Adrenal gland (tissue), 12 donors: ENCODE results near the gene MRPS34. TPM values are rescaled to one million over a fixed set of nuclear protein-coding genes. Genes with fewer than 3 reads are reported as not detected.

Experiments
- DNase-seq, 7 donors: peaks; one replicate each; pipeline ENCODE4 v3.0.0-alpha.2; 2019 to 2020
- H3K27ac ChIP-seq, 5 donors: fragments of 200-600 bp; sonication (generic) in 4 of 5; 1 replicate in 3 of 5; 2 replicates in 2 of 5; pipeline versions ENCODE4 v1.5.1 to v1.8.0; 2016 to 2020; ENCODE audit warnings: mild to moderate bottlenecking in 1 of 5
- H3K27me3 ChIP-seq: fragments of 200-600 bp; 2 replicates; pipeline ENCODE4 v1.8.0; 2021
- H3K36me3 ChIP-seq, 2 donors: fragments of 200-600 bp; replicated peaks in 1 of 2; 1 replicate in 1 of 2; 2 replicates in 1 of 2; pipeline versions ENCODE4 v1.5.1 to v1.8.0; 2018 to 2022
- H3K4me1 ChIP-seq, 2 donors: fragments of 200-600 bp; replicated peaks in 1 of 2; 1 replicate in 1 of 2; 2 replicates in 1 of 2; pipeline versions ENCODE4 v1.5.1 to v1.8.0; 2018 to 2021
- H3K4me3 ChIP-seq, 4 donors: fragments of 200-600 bp; sonication (generic) in 3 of 4; one replicate each; pipeline ENCODE4 v1.5.1; 2016 to 2018
- H3K9me3 ChIP-seq, 3 donors: fragments of 200-600 bp; sonication (generic) in 1 of 3; replicated peaks in 1 of 3; 1 replicate in 2 of 3; 2 replicates in 1 of 3; pipeline versions ENCODE4 v1.5.1 to v1.8.0; 2016 to 2021
- POLR2A ChIP-seq, 2 donors: fragments of 450-650 bp; IDR thresholded peaks; one replicate each; pipeline ENCODE4 v1.6.1; 2017; ENCODE audit warnings: antibody characterized with exemption in 2 of 2, mild to moderate bottlenecking in 2 of 2, moderate library complexity in 1 of 2
- WGBS, 4 donors: extraction: QIAGEN DNeasy Blood & Tissue Kit in 2 of 4; methylation state at CpG; one replicate each; pipeline versions ENCODE4 v1.1.5 to v1.1.7; 2013 to 2017; 5-methylcytosine and 5-hydroxymethylcytosine counted together
- intact Hi-C, 2 donors: fragments of 100-400 bp; cut with DNase I; formaldehyde crosslinking; loops; one replicate each; pipeline versions ENCODE4 v1.14.1 to v1.15.0; 2022 to 2023
- polyA plus RNA-seq, 3 donors: library from polyadenylated mRNA; stranded (reverse); fragments of 200-250 nt in 2 of 3; fragments of 350-450 nt in 1 of 3; fragmentation: Illumina TruSeq in 1 of 3; extraction: RNeasy Lipid Tissue Mini Kit (QIAGEN cat#74804) in 1 of 3; gene quantifications; one replicate each; pipeline ENCODE4 v1.2.3, GENCODE V29; 2013 to 2014
- total RNA-seq, 9 donors: library from RNA; depleted of rRNA in 4 of 9; stranded (reverse); fragments of >200 nt in 4 of 9; fragments of 120-200 nt in 1 of 9; fragmentation: NEBNext Ultra II Directional in 1 of 9; extraction: Animal tissue kit (Norgen Biotek cat#: 25700) in 1 of 9; gene quantifications; one replicate each; pipeline versions ENCODE4 v1.1.0 to v1.2.4, GENCODE V29; 2013 to 2023
- TF ChIP-seq, protein P1 (sequence below), 6 experiments: fragments of 450-650 bp in 4 of 6; fragments of 200-600 bp in 2 of 6; sonication (generic) in 1 of 6; IDR thresholded peaks; 1 replicate in 5 of 6; 2 replicates in 1 of 6; pipeline versions ENCODE4 v1.5.1 to v1.8.0; 2016 to 2021; ENCODE audit warnings: antibody characterized with exemption in 6 of 6, mild to moderate bottlenecking in 2 of 6, moderate library complexity in 1 of 6
- donor health status: healthy with polysubstance abuse.
- donor health status: Bipolar disorder and iron deficiency.
- donor health status: DM: yes; HTN: yes; CAD: no.
- donor health status: DM: no; HTN: no; CAD: no.
- donor health status: DM: no; HTN: no; CAD: no.
- donor health status: DM: yes; HTN: yes; CAD: no.

MRPS34 gene
- total and polyA plus RNA-seq, 12 donors: 84.3 to 226 (median 141) TPM

DNA sequence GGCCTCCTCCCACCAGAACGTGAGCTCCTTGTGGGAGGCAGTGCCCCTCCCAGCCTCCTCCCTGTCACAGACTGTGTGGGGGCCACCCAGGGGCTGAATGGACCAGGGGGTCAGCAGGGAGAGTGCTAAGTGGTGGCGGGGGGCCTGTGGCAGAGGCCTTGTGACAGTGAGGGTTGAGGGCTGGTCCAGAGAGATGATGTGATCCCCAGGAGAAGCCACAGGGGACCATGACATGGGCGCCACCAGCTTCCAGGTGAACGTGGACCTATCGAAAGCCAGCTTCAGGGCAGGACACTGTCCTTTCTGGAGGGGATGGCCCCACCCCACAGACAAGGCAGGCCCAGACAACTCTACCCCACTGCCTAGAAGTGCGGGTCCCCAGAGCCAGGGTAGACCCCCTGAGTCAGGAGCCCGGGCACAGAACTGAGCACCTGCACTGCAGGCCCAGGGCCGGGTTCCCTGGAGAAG is 6.3 kb upstream of the MRPS34 start:
- Histone ChIP-seq H3K4me1 (peaks cover 30 to 33% of the 10 kb centered on the region in 2 donors), H3K36me3 (peaks cover 0 to 44% of the 10 kb centered on the region in 2 donors), H3K9me3 (no peaks in the 10 kb centered on the region), H3K27ac (peak overlapping the region in 4 of 5 donors; percentile 70 to 95 (median 84)), H3K4me3 (no peak overlapping the region), H3K27me3 (no peaks in the 10 kb centered on the region)
- TF ChIP-seq, protein P1, sequence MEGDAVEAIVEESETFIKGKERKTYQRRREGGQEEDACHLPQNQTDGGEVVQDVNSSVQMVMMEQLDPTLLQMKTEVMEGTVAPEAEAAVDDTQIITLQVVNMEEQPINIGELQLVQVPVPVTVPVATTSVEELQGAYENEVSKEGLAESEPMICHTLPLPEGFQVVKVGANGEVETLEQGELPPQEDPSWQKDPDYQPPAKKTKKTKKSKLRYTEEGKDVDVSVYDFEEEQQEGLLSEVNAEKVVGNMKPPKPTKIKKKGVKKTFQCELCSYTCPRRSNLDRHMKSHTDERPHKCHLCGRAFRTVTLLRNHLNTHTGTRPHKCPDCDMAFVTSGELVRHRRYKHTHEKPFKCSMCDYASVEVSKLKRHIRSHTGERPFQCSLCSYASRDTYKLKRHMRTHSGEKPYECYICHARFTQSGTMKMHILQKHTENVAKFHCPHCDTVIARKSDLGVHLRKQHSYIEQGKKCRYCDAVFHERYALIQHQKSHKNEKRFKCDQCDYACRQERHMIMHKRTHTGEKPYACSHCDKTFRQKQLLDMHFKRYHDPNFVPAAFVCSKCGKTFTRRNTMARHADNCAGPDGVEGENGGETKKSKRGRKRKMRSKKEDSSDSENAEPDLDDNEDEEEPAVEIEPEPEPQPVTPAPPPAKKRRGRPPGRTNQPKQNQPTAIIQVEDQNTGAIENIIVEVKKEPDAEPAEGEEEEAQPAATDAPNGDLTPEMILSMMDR (IDR thresholded peaks at IDR 0.05): no peak
- TF ChIP-seq POLR2A (IDR thresholded peaks at IDR 0.05): no peak
- WGBS, 4 donors: 45 to 85% (median 77%) methylated on average over 2 to 8 of the region's 8 CpGs
- peak in 1 of 7 donors; percentile 31 for DNase-seq
- intact Hi-C loops: no loop called here

DNA sequence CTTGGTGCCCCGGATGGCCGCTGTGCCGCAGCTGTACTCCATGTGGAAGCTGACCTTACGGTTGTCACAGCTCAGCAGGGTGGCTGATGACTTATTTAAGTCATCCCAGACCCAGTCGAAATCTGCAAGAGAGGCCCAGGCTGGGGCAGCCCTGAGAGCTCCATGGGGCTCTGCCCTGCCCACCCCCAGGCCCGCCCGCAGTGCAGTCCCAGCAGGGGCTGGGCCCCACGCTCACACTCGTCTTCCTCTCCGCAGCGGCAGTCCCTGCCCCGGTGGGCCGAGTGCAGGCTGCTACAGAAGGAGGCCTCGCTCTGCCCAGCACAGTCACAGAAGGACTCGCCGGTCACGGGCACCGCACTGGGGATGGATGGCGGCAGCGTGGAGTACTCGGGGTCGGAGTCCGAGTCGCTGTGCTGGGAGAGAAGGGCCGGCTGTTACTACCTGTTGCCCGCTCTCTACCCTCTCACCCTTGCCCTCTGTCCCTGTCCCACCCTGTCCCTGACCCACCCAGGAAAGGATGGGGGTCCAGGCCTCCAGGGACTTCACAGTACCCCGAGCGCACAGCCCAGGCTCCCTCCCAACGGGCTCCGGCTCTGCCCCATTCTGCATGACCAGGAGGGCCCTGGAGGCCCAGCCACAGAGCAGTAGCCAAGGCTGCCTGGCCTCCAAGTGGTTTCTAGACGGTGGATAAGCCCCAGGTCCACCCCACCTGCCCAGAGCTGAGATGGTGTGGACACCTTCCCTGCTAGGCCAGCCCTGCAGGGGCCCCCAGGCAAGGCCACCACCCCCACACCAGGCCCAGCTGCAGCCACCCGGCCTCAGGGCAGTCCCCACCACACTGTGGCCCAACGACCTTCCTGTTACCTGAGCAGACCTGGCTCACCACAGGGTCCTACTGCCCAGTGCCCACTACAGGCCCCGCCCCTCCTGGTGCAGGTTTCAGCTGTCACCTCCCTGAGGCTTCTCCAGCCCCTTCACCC is 5.6 kb upstream of the MRPS34 start:
- no peak for TF ChIP-seq POLR2A (IDR thresholded peaks at IDR 0.05)
- TF ChIP-seq, protein P1 (IDR thresholded peaks at IDR 0.05): no peak
- Histone ChIP-seq H3K27me3 (no peaks in the 10 kb centered on the region), H3K4me1 (peaks cover 37 to 40% of the 10 kb centered on the region in 2 donors), H3K36me3 (peaks cover 0 to 44% of the 10 kb centered on the region in 2 donors), H3K4me3 (no peak overlapping the region), H3K9me3 (no peaks in the 10 kb centered on the region), H3K27ac (peak overlapping the region in 4 of 5 donors; percentile 70 to 95 (median 84))
- 76 to 85% (median 82%) methylated on average over 3 to 34 of the region's 34 CpGs for WGBS, 4 donors
- intact Hi-C loops: no loop called here
- no peak for DNase-seq

DNA sequence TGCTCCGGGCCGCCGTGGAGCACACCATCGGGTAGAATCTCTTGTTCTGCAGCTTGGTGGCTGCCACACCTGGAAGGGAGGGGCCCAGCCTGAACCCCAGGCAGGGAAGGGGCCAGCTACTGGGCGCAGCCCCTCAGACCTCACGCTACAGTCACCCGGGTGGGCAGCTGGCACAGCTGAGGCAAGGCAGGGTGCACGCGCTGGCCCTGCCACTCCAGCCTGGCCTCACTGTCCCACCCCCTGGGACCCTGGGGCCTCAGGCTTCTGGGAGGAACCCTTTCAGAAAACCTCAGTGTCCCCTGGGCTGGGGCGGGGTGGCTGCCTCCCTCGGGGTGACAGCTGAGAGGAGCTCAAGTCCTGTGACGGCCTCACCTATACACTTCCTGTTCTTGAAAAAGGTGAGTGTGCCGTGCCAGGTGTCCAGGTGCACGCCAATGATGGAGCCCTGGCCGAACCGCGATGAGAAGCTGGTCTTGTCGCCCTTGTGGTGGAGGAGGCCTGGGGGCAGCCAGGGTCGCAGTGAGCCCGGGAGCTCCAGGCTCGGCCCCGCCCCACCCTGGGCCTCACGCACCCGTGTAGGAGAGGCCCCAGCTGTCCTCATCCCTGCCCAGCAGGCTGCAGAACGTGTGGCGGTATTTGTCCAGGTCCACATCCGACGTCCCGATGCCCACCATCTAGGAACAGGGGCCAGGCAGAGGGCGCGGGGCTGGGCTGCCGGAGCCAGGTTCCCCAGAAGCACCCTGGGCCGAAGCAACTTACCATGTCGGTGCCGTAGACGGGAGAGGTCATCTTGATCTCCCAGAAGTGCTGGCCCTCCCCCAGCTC is 4.7 kb upstream of the MRPS34 start:
- Histone ChIP-seq H3K4me1 (peaks cover 37 to 40% of the 10 kb centered on the region in 2 donors), H3K36me3 (peaks cover 0 to 44% of the 10 kb centered on the region in 2 donors), H3K9me3 (no peaks in the 10 kb centered on the region), H3K27ac (peak overlapping the region in 1 of 5 donors; percentile 95), H3K27me3 (no peaks in the 10 kb centered on the region), H3K4me3 (no peak overlapping the region)
- intact Hi-C loops: no loop called here
- 60 to 79% (median 77%) methylated on average over 1 to 36 of the region's 36 CpGs for WGBS, 4 donors
- TF ChIP-seq POLR2A (IDR thresholded peaks at IDR 0.05): peak in 1 of 2 donors; percentile 15
- TF ChIP-seq, protein P1 (IDR thresholded peaks at IDR 0.05): no peak
- DNase-seq: no peak

DNA sequence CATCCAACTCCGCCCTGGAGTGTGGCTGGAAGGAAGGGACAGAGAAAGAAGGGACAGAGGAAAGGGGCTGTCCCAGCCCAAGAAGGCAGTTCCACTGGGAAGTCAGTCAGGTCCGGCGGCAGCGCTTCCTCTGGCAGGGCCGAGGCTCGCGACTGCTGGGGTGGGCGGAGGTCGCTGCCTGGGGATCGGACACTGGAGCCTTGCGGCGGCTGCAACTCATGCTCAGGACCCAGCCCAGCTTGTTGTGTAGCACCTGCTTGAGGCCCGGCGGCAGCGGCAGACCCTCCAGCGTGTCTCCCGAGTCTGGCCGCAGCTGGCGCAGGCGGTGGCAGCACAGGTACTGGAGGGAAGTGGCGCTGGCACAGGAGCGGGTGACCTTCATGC is 4.0 kb upstream of the MRPS34 start:
- no peak for DNase-seq

More for the DNA sequence above, 4.0 kb upstream of the MRPS34 start:
- H3K27me3 ChIP-seq: no peaks in the 10 kb centered on the region
- H3K4me3 ChIP-seq: no peak overlapping the region
- WGBS, 4 donors: 85 to 91% (median 90%) methylated on average over 4 to 22 of the region's 22 CpGs
- peaks cover 0 to 44% of the 10 kb centered on the region in 2 donors for H3K36me3 ChIP-seq
- TF ChIP-seq POLR2A (IDR thresholded peaks at IDR 0.05): no peak
- TF ChIP-seq, protein P1 (IDR thresholded peaks at IDR 0.05): no peak
- peaks cover 42 to 44% of the 10 kb centered on the region in 2 donors for H3K4me1 ChIP-seq
- no peak overlapping the region for H3K27ac ChIP-seq
- H3K9me3 ChIP-seq: no peaks in the 10 kb centered on the region
- intact Hi-C loops: no loop called here
